ENCODE data around the gene SYCE3.

Gene SYCE3

GRCh38 chr22:50574383-50574755, 11.7 kb upstream of the SYCE3 start:
- DNase-seq: no peak

GRCh38 chr22:50573491-50574382, 11.0 kb upstream of the SYCE3 start:
- DNase-seq: no peak

DNA sequence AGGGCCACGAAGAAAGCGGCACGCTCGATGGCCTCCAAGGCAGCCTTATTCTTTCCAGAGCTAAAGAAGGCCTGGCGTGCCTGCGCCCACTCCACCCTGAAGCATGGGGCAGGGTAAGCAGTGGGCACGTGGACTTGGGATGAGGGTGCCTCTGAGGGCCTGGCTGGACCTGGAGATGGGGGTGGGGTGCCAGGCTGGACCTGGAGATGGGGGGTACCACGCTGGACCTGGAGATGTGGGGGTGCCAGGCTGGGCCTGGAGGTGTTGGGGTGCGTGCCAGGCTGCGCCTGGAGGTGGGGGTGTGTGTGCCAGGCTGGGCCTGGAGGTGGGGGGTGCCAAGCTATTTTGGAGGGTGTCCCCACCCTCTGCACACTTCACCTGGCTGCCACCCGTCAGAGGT, 10.2 kb upstream of the SYCE3 start:
- DNase-seq: no peak

GRCh38 chr22:50571264-50572175, 8.8 kb upstream of the SYCE3 start:
- DNase-seq: no peak

GRCh38 chr22:50570861-50571260, 8.1 kb upstream of the SYCE3 start:
- DNase-seq: no peak

DNA sequence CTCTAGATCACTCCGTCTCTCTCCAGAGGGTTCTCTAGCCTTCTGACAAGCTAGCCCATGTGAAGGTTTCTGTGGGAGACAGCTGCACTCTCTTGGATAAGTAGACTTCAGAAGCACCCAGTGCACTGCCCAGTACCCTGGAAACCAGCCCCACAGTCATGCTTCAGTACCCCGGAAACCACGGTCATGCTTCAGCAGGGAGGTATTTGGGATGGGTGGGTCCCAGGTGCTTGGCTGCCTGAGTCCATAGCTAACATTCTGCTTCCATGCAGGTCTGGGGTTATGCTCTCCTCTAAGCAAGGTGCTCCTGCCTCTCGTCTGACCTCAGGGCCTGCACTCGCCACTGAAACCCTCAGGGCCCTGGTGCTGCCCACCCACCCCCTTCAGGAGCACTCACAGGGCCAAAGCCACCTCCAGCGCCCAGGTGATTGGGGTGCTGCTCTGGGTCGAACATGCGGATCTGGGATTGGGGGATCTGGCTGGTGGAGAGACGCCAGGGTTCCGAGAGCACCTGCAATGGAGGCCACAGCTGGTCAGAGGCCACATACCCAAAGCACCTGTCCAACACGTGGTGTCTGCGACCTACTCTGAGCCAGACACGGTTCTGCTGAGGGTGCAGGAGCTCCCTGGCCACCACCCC, 7.3 kb upstream of the SYCE3 start:
- no peak for DNase-seq

DNA sequence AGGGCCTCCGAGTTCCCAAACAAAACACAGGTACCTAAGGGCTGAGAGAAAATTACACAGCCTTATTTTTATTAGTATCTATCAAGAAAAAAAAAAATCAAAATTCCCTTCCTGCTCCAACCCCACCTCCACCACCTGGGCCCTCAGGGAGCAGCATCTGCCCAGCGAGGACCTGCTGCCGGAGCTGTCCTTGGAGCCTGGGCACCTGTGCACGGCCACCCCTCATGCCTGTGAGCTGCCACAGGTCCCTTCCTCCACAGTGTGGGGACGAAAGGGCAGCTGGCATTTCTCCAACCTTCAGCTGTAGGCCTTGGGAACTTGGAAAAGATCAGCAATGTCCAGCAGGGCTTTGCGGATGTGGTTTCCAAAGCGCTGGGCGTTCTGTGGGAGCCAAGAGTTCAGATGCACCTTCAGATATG, 6.3 kb upstream of the SYCE3 start:
- DNase-seq: no peak

- DNase-seq: no peak
Observed at GRCh38 chr22:50568626-50569025, 5.9 kb upstream of the SYCE3 start.

DNA sequence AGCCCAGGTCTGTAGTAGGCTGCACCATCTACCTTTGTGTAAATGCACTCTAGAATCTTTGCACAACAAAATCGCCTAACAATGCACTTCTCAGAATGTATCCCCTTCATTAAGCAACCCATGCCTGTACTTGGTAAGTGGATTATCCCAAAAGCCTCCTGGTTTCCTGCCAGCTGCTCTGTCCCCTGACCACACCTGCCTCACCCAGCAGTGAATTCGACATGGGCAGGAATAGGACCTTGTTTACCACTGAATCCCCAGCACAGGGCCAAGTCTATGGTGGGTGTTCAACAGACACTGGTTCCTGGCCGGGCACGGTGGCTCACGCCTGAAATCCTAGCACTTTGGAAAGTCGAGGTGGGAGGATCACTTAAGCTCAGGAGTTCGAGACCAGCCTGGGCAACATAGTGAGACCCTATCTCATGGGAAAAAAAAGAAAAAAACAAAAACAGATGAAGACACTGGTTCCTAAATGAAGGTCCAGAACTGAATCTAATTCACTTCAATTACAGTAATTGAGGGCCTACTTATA, 5.1 kb upstream of the SYCE3 start:
- no peak for DNase-seq

DNA sequence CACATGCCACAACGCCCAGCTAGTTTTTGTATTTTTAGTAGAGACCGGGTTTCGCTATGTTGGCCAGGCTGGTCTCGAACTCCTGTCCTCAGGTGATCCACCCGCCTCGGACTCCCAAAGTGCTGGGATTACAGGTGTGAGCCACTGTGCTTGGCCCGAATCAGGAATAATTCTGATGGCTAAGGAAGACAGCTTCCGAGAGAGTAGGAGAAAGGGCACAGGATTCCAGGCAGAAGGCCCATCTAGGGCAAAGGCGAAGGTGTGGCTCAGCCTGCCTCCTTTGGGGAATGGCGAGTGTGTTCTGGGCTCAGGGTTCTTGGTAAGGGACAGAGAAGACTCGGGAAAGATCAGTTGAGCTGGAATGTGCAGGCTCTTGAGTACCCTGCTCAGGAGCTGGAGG, 1.6 kb upstream of the SYCE3 start:
- DNase-seq: no peak

GRCh38 chr22:50563413-50564160, 868 bp upstream of the SYCE3 start:
- DNase-seq: no peak

GRCh38 chr22:50561401-50562358, 1.0 kb downstream of the SYCE3 start:
- no peak for DNase-seq

GRCh38 chr22:50560034-50560433, 2.7 kb downstream of the SYCE3 start:
- no peak for DNase-seq

DNA sequence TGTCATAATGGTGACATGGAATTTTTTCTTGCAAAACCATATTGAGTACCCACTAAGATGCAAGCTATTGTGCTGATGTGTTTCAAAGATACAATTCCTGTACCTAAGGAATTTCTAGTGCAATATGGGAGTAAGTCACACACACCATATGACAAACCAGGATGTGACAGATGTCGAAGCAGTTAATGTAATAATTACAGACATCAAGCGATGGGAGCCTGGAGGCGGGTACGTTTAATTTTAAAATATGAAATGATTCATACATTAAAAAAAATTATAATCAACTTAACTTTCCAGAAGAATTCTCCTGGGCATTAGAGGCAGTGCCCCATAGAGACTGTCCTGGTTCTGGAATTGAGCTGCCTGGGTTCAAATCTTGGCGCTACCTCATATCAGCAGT, 6.0 kb downstream of the SYCE3 start:
- DNase-seq: no peak

- no peak for DNase-seq
Observed at GRCh38 chr22:50553310-50553709, 9.4 kb downstream of the SYCE3 start.

DNA sequence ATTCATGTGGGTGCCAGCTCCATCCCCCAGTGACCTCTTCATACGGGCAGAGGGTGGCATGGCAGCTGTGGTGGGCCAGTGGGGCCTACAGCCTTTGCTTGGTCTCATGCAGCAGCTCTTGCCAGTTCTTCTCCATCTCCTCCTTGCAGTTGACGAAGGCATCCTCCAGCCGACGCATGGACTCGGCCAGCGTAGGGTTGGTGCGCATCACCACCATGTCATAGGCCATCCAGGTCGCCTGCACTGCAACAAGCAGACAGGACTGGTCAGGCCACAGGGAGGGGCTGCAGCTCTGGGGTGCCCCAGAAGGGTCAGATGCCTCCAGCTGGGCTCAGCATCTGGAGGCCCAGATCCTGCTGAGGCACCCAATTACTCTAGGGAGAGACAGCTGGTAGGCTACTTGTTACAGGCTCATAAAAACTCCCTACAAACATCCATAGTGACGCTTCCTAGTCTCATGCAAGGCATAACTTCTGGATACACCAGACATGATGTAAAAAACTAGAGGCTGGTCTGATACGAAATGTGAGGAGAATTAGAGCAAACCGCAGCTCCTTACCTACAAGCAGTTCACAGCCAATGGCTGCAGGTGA, 11.5 kb downstream of the SYCE3 start:
- DNase-seq: no peak

GRCh38 chr22:50550395-50550794, 12.3 kb downstream of the SYCE3 start:
- no peak for DNase-seq

DNA sequence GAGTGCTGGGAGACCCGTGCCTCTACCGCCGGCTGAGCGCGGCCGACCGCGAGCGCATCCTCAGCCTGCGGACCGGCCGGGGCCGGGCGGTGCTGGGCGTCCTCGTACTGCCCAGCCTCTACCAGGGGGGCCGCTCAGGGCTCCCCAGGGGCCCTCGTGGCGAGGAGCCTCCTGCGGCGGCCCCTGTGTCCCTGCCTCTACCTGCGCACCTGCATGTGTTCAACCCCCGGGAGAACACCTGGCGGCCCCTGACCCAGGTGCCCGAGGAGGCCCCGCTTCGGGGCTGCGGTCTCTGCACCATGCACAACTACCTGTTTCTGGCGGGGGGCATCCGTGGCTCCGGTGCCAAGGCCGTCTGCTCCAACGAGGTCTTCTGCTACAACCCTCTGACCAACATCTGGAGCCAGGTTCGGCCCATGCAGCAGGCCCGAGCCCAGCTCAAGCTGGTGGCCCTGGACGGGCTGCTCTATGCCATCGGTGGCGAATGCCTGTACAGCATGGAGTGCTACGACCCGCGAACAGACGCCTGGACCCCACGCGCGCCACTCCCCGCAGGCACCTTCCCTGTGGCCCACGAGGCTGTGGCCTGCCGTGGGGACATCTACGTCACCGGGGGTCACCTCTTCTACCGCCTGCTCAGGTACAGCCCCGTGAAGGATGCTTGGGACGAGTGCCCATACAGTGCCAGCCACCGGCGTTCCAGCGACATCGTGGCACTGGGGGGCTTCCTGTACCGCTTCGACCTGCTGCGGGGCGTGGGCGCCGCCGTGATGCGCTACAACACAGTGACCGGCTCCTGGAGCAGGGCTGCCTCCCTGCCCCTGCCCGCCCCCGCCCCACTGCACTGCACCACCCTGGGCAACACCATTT, 13.6 kb downstream of the SYCE3 start:
- DNase-seq: no peak

GRCh38 chr22:50548040-50548920, 14.4 kb downstream of the SYCE3 start:
- DNase-seq: no peak
